22Rv1 (cell line): ENCODE measurements around the gene IGF1R.

Experiments used
- ZFX ChIP-seq: fragments of 450-650 bp; IDR thresholded peaks from 2 replicates; pipeline ENCODE4 v1.6.1; 2017; ENCODE audit warnings: antibody characterized with exemption, borderline replicate concordance
- TF ChIP-seq, protein P1 (sequence below): fragments of 450-650 bp; IDR thresholded peaks from 2 replicates; pipeline ENCODE4 v1.5.1; 2017; ENCODE audit warnings: mild to moderate bottlenecking

DNA sequence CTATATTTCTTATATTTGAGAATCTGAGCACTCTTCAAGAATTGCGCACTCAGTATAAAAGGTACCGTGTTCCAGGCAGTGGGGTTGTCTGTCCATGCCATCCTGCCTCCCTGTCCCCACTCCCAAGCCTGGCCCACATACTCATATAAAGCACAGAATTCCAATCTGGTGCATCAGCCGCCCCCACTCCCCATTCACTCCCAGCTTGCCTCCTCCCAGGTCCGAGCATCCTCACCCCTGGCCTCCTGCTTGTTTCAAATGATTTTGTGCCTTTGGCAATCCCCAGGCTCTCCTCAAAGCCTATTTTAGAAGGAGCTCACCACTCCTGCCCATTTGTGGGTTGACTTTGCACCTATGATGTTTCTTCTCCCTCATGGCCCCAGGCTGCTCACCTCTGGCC lies 22.2 kb upstream of the IGF1R start:
- TF ChIP-seq, protein P1, sequence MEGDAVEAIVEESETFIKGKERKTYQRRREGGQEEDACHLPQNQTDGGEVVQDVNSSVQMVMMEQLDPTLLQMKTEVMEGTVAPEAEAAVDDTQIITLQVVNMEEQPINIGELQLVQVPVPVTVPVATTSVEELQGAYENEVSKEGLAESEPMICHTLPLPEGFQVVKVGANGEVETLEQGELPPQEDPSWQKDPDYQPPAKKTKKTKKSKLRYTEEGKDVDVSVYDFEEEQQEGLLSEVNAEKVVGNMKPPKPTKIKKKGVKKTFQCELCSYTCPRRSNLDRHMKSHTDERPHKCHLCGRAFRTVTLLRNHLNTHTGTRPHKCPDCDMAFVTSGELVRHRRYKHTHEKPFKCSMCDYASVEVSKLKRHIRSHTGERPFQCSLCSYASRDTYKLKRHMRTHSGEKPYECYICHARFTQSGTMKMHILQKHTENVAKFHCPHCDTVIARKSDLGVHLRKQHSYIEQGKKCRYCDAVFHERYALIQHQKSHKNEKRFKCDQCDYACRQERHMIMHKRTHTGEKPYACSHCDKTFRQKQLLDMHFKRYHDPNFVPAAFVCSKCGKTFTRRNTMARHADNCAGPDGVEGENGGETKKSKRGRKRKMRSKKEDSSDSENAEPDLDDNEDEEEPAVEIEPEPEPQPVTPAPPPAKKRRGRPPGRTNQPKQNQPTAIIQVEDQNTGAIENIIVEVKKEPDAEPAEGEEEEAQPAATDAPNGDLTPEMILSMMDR, result no peak
- TF ChIP-seq ZFX, result no peak
